SH-SY5Y (cell line): ENCODE measurements around the gene C5orf58.

Experiments used
- GATA2 ChIP-seq: IDR thresholded peaks from 2 replicates; pipeline ENCODE4 v1.6.1; 2011; ENCODE audit warnings: mild to moderate bottlenecking, low read depth, low read length
- GATA3 ChIP-seq: IDR thresholded peaks from 2 replicates; pipeline ENCODE4 v1.6.1; 2011; ENCODE audit warnings: low read depth, mild to moderate bottlenecking, low read length, moderate library complexity

DNA sequence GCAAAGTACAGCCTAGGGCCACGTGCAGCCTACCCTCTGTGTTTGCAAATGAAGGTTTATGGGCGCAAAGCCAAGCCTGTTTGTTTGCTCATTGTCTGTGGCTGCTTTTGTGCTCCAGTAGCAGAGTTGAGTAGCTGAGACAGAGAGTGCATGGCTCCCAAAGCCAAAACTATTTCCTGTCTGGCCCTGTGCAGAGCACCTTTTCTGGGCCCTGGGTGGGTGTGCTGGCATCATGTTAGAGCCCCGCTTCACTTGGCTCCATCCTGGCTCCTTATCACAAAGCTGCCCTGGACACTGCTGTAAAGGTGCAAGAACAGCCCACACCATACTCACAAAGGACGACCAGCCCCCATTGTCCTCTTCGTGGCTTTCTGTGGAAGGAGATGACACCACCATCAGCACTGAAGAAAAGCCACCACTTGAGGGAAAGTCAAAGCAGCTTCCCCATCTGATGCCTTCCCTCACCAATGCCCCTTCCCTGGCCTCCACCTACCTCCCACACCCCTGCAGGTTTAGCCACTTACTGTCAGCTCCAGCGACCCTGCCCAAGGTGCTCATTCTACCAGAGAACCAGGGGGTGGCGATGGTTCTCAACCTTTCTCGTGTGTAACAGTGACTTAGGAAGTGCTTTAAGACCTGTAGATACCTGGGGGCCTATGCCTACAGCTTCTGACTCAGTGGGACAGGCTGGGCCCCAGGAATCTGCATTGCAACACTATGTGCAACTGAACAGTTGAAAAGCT, 41.4 kb downstream of the C5orf58 start:
- no peak for TF ChIP-seq GATA3
- no peak for TF ChIP-seq GATA2
